GM23338 (cell line): ENCODE data around the gene KIFC3. TPM values are rescaled to one million over a fixed set of nuclear protein-coding genes. Genes with fewer than 3 reads are reported as not detected.

Experiments
- ATAC-seq: fragments of 200-7000 bp; cut with Tn5 transposase; 3 replicates; pipeline ENCODE4 v1.9.1; 2020
- DNase-seq: peaks from one replicate; pipeline ENCODE4 v3.0.0-alpha.2; 2015; ENCODE audit warnings: low spot score
- H2AFZ ChIP-seq: fragments of 200-600 bp; sonication (generic); 2 replicates; pipeline ENCODE4 v1.8.0; 2016; ENCODE audit warnings: antibody characterized with exemption, mild to moderate bottlenecking, moderate library complexity
- H3F3A ChIP-seq: fragments of 200-600 bp; sonication (generic); replicated peaks from 2 replicates; pipeline ENCODE4 v1.8.0; 2017; ENCODE audit warnings: antibody characterized with exemption, mixed run types, low read depth
- H3K27ac ChIP-seq: fragments of 200-600 bp; sonication (generic); 2 replicates; pipeline ENCODE4 v1.6.1; 2016; ENCODE audit warnings: low read depth
- H3K27me3 ChIP-seq: fragments of 200-600 bp; sonication (generic); 2 replicates; pipeline ENCODE4 v1.8.0; 2016; ENCODE audit warnings: mild to moderate bottlenecking, mixed run types, moderate library complexity; ENCODE audit not compliant: insufficient read depth
- H3K36me3 ChIP-seq: fragments of 200-600 bp; sonication (generic); 2 replicates; pipeline ENCODE4 v1.8.0; 2016; ENCODE audit warnings: mild to moderate bottlenecking; ENCODE audit not compliant: insufficient read depth
- H3K4me1 ChIP-seq: fragments of 200-600 bp; sonication (generic); 2 replicates; pipeline ENCODE4 v1.8.0; 2016; ENCODE audit warnings: mild to moderate bottlenecking, moderate library complexity; ENCODE audit not compliant: insufficient read depth
- H3K4me2 ChIP-seq: fragments of 200-600 bp; sonication (generic); 2 replicates; pipeline ENCODE4 v1.7.1; 2017; ENCODE audit warnings: mixed run types
- H3K4me3 ChIP-seq: fragments of 200-600 bp; sonication (generic); 2 replicates; pipeline ENCODE4 v1.6.1; 2016; ENCODE audit warnings: mixed run types
- H3K79me2 ChIP-seq: fragments of 200-600 bp; sonication (generic); replicated peaks from 2 replicates; pipeline ENCODE4 v1.8.0; 2017; ENCODE audit warnings: mild to moderate bottlenecking; ENCODE audit not compliant: insufficient read depth
- H3K9me2 ChIP-seq: fragments of 200-600 bp; sonication (generic); 2 replicates; pipeline ENCODE4 v1.8.0; 2017; ENCODE audit not compliant: insufficient read depth
- H4K20me1 ChIP-seq: fragments of 200-600 bp; sonication (generic); replicated peaks from 2 replicates; pipeline ENCODE4 v1.8.0; 2017; ENCODE audit warnings: mild to moderate bottlenecking; ENCODE audit not compliant: insufficient read depth
- H3K27ac Mint-ChIP-seq: 2 replicates; pipeline ENCODE4 v1.8.0; 2020; ENCODE audit warnings: inconsistent platforms, mild to moderate bottlenecking, moderate library complexity, mixed read lengths
- H3K27me3 Mint-ChIP-seq: 3 replicates; pipeline ENCODE4 v1.8.0; 2022; ENCODE audit warnings: low read depth, mild to moderate bottlenecking, moderate library complexity, mixed read lengths, inconsistent platforms; ENCODE audit not compliant: insufficient read depth, poor library complexity
- H3K36me3 Mint-ChIP-seq: 3 replicates; pipeline ENCODE4 v1.8.0; 2021; ENCODE audit warnings: low read depth, mild to moderate bottlenecking, inconsistent platforms, moderate library complexity, mixed read lengths
- H3K4me1 Mint-ChIP-seq: 3 replicates; pipeline ENCODE4 v1.8.0; 2020; ENCODE audit warnings: mild to moderate bottlenecking, inconsistent platforms, mixed read lengths
- H3K4me3 Mint-ChIP-seq: 3 replicates; pipeline ENCODE4 v1.8.0; 2021; ENCODE audit warnings: moderate library complexity, mild to moderate bottlenecking, inconsistent platforms, mixed read lengths
- H3K9me3 Mint-ChIP-seq: 3 replicates; pipeline ENCODE4 v1.8.0; 2020; ENCODE audit warnings: moderate library complexity, mild to moderate bottlenecking, inconsistent platforms, mixed read lengths
- CREB1 ChIP-seq: fragments of 250-450 bp; sonication (Bioruptor Pico); IDR thresholded peaks from 2 replicates; pipeline ENCODE4 v1.5.0; 2020; ENCODE audit warnings: low read depth, mild to moderate bottlenecking, moderate library complexity
- CTCF ChIP-seq, 2 experiments: fragments of 200-600 bp in 1 of 2; sonication (generic) in 1 of 2; conservative IDR thresholded peaks; 2 replicates each; pipeline versions ENCODE4 v1.5.1 to v1.6.1; 2016 to 2017; ENCODE audit warnings: antibody characterized with exemption in 2 of 2, low read depth in 2 of 2, mild to moderate bottlenecking in 2 of 2, moderate library complexity in 1 of 2
- ETS1 ChIP-seq: IDR thresholded peaks from 2 replicates; pipeline ENCODE4 v1.6.1; 2016; ENCODE audit warnings: antibody characterized with exemption
- EZH2 ChIP-seq: fragments of 200-600 bp; sonication (generic); IDR thresholded peaks from one replicate; pipeline ENCODE4 v1.8.0; 2017; ENCODE audit warnings: antibody characterized with exemption, mild to moderate bottlenecking, low read depth; ENCODE audit not compliant: unreplicated experiment
- JUNB ChIP-seq: IDR thresholded peaks from one replicate; pipeline ENCODE4 v1.6.1; 2016; ENCODE audit warnings: antibody characterized with exemption; ENCODE audit not compliant: unreplicated experiment
- NANOG ChIP-seq: IDR thresholded peaks from 2 replicates; pipeline ENCODE4 v1.6.1; 2016; ENCODE audit warnings: antibody characterized with exemption, borderline replicate concordance
- REST ChIP-seq: IDR thresholded peaks from one replicate; pipeline ENCODE4 v1.6.1; 2018; ENCODE audit warnings: antibody characterized with exemption; ENCODE audit not compliant: unreplicated experiment
- STAT1 ChIP-seq: IDR thresholded peaks from one replicate; pipeline ENCODE4 v1.6.1; 2016; ENCODE audit warnings: antibody characterized with exemption; ENCODE audit not compliant: unreplicated experiment
- ZNF462 ChIP-seq: fragments of 250-450 bp; sonication (Bioruptor Pico); IDR thresholded peaks from 2 replicates; pipeline ENCODE4 v1.5.0; 2020; ENCODE audit warnings: mild to moderate bottlenecking, moderate library complexity
- polyA plus RNA-seq: library from polyadenylated mRNA; unstranded; fragments of >200 nt; fragmentation: Nextera tagmentation; extraction: Ambion mirVana; gene quantifications from 2 replicates; pipeline ENCODE4 v1.2.1, GENCODE V29; 2016
- total RNA-seq: library from RNA; depleted of rRNA; stranded (reverse); fragments of >200 nt; shearing (Covaris generic); gene quantifications from 2 replicates; pipeline ENCODE4 v1.2.3, GENCODE V29; 2014

The KIFC3 gene
- total and polyA plus RNA-seq, 2 experiments from 2014 or later: 4.4 to 12.5 TPM

GRCh38 chr16:57721356-57722209, 80.7 kb downstream of the KIFC3 start:
- H3K27ac ChIP-seq: no peak overlapping the region
- Mint-ChIP-seq H3K4me3 (no peak overlapping the region), H3K27ac (no peak overlapping the region), H3K27me3 (peaks cover 10% of the 10 kb centered on the region), H3K9me3 (no peaks in the 10 kb centered on the region), H3K4me1 (no peaks in the 10 kb centered on the region), H3K36me3 (no peaks in the 10 kb centered on the region)
- no peaks in the 10 kb centered on the region for H3F3A ChIP-seq
- no peaks in the 10 kb centered on the region for H4K20me1 ChIP-seq
- no peak overlapping the region for H3K4me2 ChIP-seq
- H3K79me2 ChIP-seq: no peaks in the 10 kb centered on the region
- H2AFZ ChIP-seq: no peak overlapping the region
- H3K9me2 ChIP-seq: no peaks in the 10 kb centered on the region
- no peak overlapping the region for H3K4me3 ChIP-seq
- no peaks in the 10 kb centered on the region for H3K36me3 ChIP-seq
- no peaks in the 10 kb centered on the region for H3K4me1 ChIP-seq
- DNase-seq: no peak
- TF ChIP-seq ZNF462: no peak
- no peak for TF ChIP-seq JUNB
- no peak for TF ChIP-seq ETS1
- no peak for TF ChIP-seq EZH2
- no peak for TF ChIP-seq REST
- no peak for TF ChIP-seq CREB1 (CRISPR knock-in tag)
- TF ChIP-seq NANOG: no peak
- TF ChIP-seq CTCF (conservative IDR thresholded peaks at IDR 0.05; ENCODE audit: low read depth in 2 of 2): no peak
- no peak for TF ChIP-seq STAT1
- no peak for ATAC-seq
- no peaks in the 10 kb centered on the region for H3K27me3 ChIP-seq
